T-helper 1 cell (primary cell): ENCODE results near the gene MAPK12.

Source experiments
- DNase-seq, 5 donors: peaks; one replicate each; pipeline ENCODE4 v3.0.0-alpha.2; 2012 to 2020

Gene MAPK12

GRCh38 chr22:50299785-50300619 is 38.5 kb upstream of the MAPK12 start:
- no peak for DNase-seq

GRCh38 chr22:50298937-50299784 is 37.7 kb upstream of the MAPK12 start:
- DNase-seq, result no peak

GRCh38 chr22:50298266-50298637 is 36.8 kb upstream of the MAPK12 start:
- DNase-seq, result no peak

- DNase-seq, result no peak
Observed at GRCh38 chr22:50297510-50298265, 36.2 kb upstream of the MAPK12 start.

GRCh38 chr22:50296658-50297490 is 35.4 kb upstream of the MAPK12 start:
- no peak for DNase-seq

GRCh38 chr22:50294319-50294656 is 32.8 kb upstream of the MAPK12 start:
- no peak for DNase-seq

- no peak for DNase-seq
Observed at GRCh38 chr22:50293441-50294318, 32.2 kb upstream of the MAPK12 start.

- peak in 1 of 5 donors; percentile 24 for DNase-seq
Observed at GRCh38 chr22:50292643-50293440, 31.4 kb upstream of the MAPK12 start.

GRCh38 chr22:50289942-50290630 is 28.6 kb upstream of the MAPK12 start:
- DNase-seq, result no peak

- DNase-seq, result no peak
Observed at GRCh38 chr22:50289151-50289941, 27.9 kb upstream of the MAPK12 start.

- DNase-seq, result no peak
Observed at GRCh38 chr22:50287731-50288130, 26.2 kb upstream of the MAPK12 start.

GRCh38 chr22:50286701-50287318 is 25.3 kb upstream of the MAPK12 start:
- no peak for DNase-seq

GRCh38 chr22:50286275-50286674 is 24.8 kb upstream of the MAPK12 start:
- DNase-seq, result no peak

- no peak for DNase-seq
Observed at GRCh38 chr22:50285568-50286229, 24.2 kb upstream of the MAPK12 start.

- DNase-seq, result no peak
Observed at GRCh38 chr22:50284479-50284878, 23.0 kb upstream of the MAPK12 start.

- DNase-seq, result no peak
Observed at GRCh38 chr22:50283821-50284220, 22.3 kb upstream of the MAPK12 start.

- no peak for DNase-seq
Observed at GRCh38 chr22:50282361-50283155, 21.1 kb upstream of the MAPK12 start.
